GM21360 (cell line): ENCODE data around the gene WDR5B.
"Not testable (repeated sequence)": the region's sequence is repeated elsewhere in the genome, so short reads cannot be mapped to it uniquely, and the experiment has no call there.

Source experiments
- ATAC-seq: cut with Tn5 transposase; IDR thresholded peaks from one replicate; pipeline ENCODE4 v1.9.1; 2021; ENCODE audit warnings: mild to moderate bottlenecking, moderate library complexity; ENCODE audit not compliant: unreplicated experiment

The WDR5B gene

GRCh38 chr3:122415762-122416654 lies at the start of gene WDR5B:
WDR5B (minus strand) TSS chr3:122416062; CDS start chr3:122415528, 534 bp downstream.
- peak; percentile 77 for ATAC-seq

- ATAC-seq = no peak
Observed at GRCh38 chr3:122464659-122465058, 48.8 kb upstream of the WDR5B start.

DNA sequence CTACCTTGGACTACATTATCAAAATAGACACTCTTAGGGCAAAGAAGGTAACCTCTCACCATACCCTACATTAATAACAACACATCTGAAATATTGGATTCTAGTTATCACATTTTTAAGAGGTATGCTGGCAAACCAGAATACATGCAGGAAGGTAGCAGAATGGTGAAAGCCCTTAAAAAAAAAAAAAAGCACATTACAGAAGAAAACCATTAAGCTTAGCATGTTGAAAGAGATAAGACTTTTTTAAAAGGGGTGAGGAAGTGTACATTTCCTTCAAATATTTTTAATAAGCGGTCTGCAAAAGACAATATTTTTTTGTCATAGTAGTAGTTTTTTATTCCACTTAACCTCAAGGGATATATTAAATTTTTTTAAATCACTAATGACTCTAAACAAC lies 46.5 kb upstream of the WDR5B start:
- no peak for ATAC-seq

DNA sequence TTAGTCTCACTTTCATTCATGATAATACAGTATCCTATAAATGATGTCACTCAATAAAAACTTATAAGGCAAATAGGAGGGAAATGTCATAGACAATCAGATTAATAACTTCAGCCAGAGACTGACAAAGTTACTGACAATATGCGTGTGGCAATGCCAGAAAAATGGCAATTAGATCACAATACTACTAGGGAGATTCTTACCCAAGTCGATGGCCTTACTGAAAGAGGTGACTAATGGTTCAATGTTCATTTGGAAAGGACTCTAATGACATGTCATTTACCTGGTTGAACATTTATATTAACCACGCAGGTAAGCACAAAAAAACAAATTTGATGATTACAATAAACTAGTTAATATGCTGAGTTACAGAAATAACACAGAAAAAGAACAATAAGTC lies 45.9 kb upstream of the WDR5B start:
- ATAC-seq = no peak

- ATAC-seq = no peak
Observed at GRCh38 chr3:122458992-122459391, 43.1 kb upstream of the WDR5B start.

DNA sequence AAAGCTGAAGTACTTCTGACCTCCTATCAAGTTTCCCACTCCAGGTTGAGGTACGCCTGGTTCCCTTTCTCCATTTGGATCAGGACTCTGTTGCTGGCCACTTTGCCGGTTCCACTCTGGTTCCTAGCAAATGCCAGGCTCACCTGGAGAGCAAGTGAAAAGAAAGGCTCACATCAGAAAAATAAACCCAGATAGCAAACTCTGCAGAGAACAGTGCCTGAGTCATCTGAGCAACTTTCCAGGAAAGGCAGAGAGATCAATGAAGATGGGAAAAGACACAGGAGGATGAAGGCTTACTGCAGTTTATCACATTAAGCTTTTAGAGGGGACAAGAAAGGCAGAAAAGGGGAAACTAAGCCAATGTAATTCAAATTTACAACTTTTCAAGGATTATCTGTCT lies 41.8 kb upstream of the WDR5B start:
- no peak for ATAC-seq

- no peak for ATAC-seq
Observed at GRCh38 chr3:122456074-122456473, 40.2 kb upstream of the WDR5B start.

DNA sequence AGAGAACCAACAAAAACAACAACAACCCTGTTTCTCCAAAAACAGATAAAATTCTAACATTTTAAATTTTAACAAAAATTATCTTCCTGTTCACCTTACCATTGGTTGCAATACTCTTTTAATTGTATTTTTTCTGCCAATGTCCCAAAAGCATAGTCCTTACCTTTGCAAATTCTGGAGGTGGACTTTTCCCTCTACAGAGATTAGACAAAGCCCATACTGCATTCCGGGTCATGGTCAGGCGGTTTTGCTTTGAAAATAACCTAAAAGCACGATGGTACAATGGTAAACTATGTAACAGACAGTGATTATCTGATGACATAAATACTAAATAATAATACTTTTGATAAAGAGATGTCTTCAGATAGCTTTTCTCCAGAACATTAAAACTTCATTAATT lies 35.5 kb upstream of the WDR5B start:
- no peak for ATAC-seq

GRCh38 chr3:122448218-122448617 lies 32.4 kb upstream of the WDR5B start:
- ATAC-seq = not testable (repeated sequence)

DNA sequence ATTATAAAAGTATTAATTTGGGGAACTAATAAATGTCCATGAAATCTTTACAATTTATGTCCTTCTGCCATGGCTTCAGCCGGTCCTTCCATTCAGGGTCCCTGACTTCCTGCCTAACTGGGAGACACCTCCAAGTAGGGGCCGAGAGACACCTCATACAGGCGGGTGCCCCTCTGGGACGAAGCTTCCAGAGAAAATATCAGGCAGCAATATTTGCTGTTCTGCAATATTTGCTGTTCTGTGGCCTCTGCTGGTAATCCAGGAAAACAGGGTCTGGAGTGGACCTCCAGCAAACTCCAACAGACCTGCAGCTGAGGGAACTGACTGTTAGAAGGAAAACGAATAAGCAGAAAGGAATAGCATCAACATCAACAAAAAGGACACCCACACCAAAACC lies 28.6 kb upstream of the WDR5B start:
- not testable (repeated sequence) for ATAC-seq

GRCh38 chr3:122443762-122444490 lies 28.1 kb upstream of the WDR5B start:
- ATAC-seq = not testable (repeated sequence)

DNA sequence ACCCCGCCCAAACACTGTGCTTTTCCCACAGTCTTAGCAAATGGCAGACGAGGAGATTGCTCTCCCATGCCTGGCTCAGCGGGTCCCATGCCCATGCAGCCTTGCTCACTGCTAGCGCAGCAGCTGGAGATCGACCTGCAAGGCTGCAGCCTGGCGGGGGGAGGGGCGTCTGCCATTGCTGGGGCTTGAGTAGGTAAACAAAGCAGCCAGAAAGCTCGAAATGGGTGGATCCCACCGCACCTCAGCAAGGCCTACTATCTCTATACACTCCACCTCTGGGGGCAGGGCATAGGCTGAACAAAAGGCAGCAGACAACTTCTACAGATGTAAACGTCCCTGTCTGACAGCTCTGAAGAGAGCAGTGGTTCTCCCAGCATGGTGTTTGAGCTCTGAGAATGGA lies 27.2 kb upstream of the WDR5B start:
- ATAC-seq = no peak

GRCh38 chr3:122435950-122436349 lies 20.1 kb upstream of the WDR5B start:
- ATAC-seq = no peak

DNA sequence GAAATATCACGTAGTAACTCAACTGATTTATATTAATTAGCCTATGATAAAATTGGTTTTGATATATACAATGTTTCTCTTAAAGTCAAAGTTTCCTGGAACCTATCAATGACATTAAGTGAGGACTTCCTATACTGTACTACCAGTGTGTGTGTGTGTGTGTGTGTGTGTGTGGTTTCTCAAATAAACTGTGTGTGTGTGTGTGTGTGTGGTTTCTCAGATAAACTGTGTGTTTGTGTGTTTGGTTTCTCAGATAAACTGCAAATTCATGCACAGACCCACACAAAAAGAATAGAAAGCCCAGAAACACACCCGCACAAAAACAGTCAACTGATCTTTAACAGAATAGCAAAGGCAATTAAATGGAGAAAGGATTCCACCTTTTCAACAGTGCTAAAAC lies 14.5 kb upstream of the WDR5B start:
- ATAC-seq = no peak

- ATAC-seq = no peak
Observed at GRCh38 chr3:122427857-122428471, 12.1 kb upstream of the WDR5B start.

DNA sequence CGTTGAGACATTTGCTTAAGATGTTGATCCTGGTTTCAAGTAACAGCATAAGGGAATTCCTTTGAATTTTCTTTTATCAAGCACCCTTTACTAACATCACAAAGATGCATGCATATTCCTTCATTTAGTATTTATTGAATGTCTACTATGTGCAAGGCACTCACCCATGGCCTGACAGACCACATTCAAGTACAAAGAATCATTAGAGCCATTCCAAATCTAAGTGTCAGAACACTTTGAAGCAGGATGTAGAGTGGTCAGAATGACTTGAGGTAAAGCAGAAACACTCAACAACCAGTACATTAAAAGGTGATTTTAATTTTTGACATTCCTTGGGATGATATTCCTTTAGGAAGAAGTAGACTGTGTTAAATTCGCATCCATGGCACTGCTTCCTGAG lies 6.0 kb upstream of the WDR5B start:
- ATAC-seq = no peak

GRCh38 chr3:122421101-122421500 lies 5.2 kb upstream of the WDR5B start:
- no peak for ATAC-seq

- ATAC-seq = no peak
Observed at GRCh38 chr3:122416966-122417365, 1.1 kb upstream of the WDR5B start.

GRCh38 chr3:122415104-122415744 lies 638 bp downstream of the WDR5B start:
- ATAC-seq = peak; percentile 53

DNA sequence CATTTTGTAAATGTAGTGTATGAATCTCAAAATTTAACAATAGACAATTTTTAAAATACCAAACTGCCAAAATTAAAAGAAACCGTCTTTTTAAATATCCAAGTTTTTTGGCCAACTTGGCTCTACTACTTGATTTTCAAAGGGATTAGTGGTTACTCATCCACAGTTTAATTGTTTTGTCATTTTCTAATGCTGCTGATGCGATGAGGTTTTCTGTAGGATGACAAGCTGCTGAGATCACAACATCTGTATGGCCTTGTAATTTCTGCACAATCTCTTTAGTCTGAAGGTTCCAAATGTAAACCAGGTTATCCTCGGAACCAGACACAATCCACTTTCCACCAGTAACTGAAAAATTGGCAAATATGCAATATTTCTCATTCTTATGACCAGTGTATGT lies 1.5 kb downstream of the WDR5B start:
- no peak for ATAC-seq

DNA sequence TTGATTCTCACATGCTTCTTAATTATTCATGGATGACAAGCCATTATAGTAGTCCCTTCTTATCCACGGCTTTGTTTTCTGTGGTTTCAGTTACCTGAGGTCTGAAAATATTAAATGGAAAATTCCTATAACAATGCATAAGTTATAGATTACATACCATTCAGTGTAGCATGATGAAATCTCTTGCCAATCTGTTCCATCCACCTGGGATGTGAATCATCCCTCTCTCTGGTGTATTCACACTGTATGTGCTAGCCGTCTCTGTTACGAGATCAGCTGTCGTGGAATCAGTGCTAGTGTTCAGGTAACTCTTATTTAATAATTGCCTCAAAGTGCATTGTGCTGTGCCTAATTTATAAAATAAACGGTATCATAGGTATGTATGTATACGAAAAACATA lies 5.2 kb downstream of the WDR5B start:
- ATAC-seq = no peak
